ENCODE measurements around the gene CARNS1. TPM values are rescaled to one million over a fixed set of nuclear protein-coding genes. Genes with fewer than 3 reads are reported as not detected.

Gene CARNS1
- total RNA-seq, 2 donors from 2014 or later, result 0.61 to 2.5 TPM

DNA sequence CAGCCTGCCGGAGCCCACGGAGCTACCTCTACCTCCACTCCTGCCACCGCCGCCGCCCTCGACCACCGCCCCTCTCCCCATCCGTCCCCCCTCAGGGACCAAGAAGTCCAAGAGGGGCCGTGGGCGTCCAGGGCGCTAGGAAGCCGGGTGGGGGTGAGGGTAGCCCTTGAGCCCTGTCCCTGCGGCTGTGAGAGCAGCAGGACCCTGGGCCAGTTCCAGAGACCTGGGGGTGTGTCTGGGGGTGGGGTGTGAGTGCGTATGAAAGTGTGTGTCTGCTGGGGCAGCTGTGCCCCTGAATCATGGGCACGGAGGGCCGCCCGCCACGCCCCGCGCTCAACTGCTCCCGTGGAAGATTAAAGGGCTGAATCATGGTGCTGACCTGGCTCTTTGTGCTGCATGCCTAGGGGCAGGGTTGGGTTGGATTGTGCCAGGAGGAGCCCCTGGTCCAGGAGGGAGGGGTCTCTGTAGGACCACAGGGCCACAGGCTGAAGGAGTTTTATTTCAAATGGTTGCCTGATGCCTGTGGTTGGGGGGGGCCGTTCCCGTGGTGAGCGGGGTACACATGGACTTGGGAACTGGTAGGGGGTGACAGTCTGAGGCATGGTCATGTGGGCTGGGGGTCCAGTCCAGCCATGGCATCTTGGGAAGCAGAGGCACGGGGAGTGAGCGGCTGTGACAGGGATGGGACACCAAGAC lies 19.7 kb downstream of the CARNS1 start:
- DNase-seq (no peak), ATAC-seq (no peak)
- intact Hi-C loops (cut with DNase I, micrococcal nuclease), result no loop called here

DNA sequence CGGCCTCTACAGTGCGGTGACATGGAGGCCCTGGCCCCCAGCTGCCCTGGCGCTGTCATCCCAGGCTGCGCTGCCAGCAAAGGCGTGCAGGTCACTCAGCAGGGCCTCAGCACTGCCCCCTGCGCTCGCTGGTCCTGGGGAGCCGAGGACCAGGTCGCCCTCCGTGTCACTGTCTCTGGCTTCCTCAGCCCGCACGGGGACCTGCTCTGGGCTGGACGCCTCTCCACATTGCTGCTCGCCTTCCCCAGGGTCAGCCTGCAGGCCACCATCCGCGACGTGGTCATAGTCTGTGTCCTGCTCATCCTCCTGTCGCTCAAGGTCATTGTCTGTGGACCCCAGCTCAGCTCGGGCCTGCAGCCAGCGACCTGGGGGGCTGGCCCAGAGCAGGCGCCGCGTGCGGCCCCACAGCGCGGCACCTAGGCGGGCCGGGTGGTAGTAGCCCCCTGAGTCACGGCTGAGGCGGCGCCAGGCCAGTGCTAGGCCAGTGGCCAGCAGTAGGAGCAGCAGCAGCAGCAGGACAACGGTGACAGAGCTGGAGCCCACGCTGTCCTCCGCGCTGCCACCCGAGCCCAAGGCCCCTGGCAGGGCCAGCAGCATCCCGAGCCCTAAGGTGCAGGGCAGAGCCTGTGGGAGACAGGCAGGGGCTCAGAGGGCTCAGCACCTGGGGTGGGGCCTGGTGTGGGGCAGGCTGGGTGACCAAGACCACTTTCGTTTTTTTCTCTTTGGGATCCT lies 20.4 kb downstream of the CARNS1 start:
- intact Hi-C loops (cut with DNase I, micrococcal nuclease), result no loop called here
- ATAC-seq, result peak; percentile 1
- DNase-seq, result no peak

DNA sequence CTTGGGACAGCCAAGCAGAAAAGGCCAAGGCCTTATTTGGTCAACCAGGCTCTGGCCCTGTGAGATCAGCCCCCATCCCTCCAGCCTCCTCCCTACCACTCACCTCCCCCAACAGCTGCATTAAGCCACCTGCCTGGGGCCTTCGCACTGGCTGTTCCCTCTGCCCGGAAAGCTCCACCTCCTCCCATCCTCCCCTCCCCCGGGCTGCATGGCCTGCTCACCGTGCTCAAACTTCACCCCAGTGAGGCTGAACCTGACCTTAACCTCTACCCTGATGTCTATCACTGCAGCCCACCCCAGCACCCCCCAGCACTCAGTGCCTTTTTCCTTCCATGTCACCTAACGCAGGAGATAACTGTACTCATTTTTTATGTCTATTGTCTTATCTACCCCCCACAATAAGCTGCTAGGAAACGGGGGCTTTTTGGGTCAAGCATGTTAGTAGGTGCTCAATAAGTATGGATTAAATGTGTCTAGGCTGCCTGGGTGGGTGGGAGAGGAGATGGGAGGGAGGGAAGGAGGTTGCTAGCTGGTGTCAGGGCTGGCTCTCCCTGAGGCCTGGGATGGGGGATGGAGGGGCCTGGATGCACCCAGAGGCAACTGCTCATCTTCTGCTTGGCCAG lies 21.1 kb downstream of the CARNS1 start:
- intact Hi-C loops (cut with DNase I, micrococcal nuclease), result no loop called here
- DNase-seq (peak; percentile 66 to 76), ATAC-seq (peak; percentile 24)

DNA sequence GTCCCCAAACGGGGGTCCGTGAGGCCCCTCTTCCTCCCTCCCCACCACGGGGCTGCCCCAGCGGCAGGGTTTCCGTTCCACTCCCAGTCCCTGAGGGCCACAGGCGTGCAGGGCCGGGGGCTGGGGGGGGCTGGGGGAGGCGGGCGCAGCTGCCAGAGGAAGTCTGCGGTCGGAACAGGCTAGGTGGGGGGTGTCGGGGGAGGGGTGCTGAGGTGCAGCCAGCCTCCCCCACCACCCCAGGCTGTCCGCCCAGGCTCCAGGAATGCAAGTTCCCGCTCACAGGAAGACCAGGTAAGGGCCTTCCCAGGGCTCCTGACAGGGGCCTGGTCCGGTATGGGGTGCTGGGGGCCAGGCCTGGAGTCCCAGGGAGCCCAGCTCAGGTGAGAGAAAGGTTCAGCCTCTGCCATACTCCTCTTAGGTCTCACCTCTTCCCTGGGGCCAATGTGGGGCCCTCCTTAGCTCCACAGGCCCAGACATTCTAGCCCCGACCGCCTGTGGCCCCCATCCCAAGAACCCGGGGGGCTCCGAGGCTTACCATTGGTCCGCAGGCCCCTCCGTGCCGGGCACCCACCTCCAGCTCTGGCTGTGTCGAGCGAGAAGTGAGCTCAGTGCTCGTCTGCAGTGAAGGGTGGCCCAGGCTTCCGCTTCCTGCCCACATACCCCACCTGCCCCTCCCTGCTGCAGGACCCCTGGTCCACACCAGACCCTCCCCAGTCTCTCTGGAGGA lies 21.8 kb downstream of the CARNS1 start, which contains the start of gene PTPRCAP:
Gene PTPRCAP (minus strand): TSS at position 601 of the 727 bp plus-strand sequence. CDS start 63 bp downstream, at position 538.
- DNase-seq (peak in 1 of 2 donors; percentile 69), ATAC-seq (peak; percentile 12)
- intact Hi-C loops (cut with DNase I, micrococcal nuclease), result no loop called here

- intact Hi-C loops (cut with DNase I, micrococcal nuclease), result no loop called here
- DNase-seq (no peak), ATAC-seq (no peak)
Measured at GRCh38 chr11:67437809-67438157, 22.3 kb downstream of the CARNS1 start.

GRCh38 chr11:67438158-67438902 lies 22.9 kb downstream of the CARNS1 start:
- intact Hi-C loops (cut with DNase I, micrococcal nuclease), result no loop called here
- ATAC-seq, result no peak
- peak in 1 of 2 donors; percentile 67 for DNase-seq

- no peak for DNase-seq
- intact Hi-C loops (cut with DNase I, micrococcal nuclease), result no loop called here
- peak; percentile 19 for ATAC-seq
Measured at GRCh38 chr11:67439321-67440228, 24.1 kb downstream of the CARNS1 start.

- DNase-seq, result no peak
- intact Hi-C loops (cut with DNase I, micrococcal nuclease), result no loop called here
- no peak for ATAC-seq
Measured at GRCh38 chr11:67440229-67441097, 25.0 kb downstream of the CARNS1 start.

DNA sequence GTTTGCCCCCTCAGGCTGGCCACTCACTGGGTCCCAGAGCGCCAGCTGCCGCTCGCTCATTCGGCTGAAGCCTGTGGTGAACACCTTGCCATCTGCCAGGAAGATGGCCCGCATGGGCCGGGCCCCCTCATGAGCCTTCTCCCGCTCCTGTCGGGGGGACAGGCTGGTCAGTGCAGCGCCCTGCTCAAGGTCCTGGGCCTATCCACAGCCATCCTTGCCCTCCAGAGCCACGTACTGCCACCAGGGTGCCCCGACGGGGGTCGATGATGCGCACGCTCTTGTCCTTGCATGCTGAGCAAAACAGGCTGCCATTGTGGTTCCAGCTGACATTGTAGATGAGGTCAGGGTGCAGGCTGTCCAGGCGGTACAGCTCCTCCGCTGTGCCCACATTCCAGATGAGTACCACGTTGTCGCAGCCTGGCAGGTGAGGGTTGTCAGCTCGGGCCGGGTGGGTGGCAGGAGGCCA lies 25.7 kb downstream of the CARNS1 start:
- no peak for ATAC-seq
- intact Hi-C loops (cut with DNase I, micrococcal nuclease), result no loop called here
- no peak for DNase-seq

- DNase-seq (no peak), ATAC-seq (no peak)
- intact Hi-C loops (cut with DNase I, micrococcal nuclease), result no loop called here
Measured at GRCh38 chr11:67441731-67442351, 26.4 kb downstream of the CARNS1 start.

GRCh38 chr11:67442504-67443404 lies 27.3 kb downstream of the CARNS1 start:
- peak; percentile 29 for ATAC-seq
- DNase-seq, result no peak
- intact Hi-C loops (cut with DNase I, micrococcal nuclease), result no loop called here

DNA sequence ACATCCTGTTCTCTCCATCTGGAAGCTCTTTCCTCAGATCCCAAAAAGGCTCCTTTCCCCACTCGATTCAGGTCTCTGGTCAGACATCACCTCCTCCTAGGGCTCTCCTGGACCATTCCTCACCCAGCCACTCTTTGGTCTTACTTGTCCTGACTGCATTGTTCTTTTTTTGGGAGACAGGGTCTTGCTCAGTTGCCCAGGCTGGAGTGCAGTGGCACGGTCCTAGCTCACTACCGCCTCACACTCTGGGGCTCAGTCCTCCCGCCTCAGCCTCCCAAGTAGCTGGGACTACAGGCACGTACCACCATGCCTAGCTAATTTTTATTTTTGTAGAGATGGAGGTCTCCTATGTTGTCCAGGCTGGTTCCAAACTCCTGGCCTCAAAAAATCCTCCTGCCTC lies 30.0 kb downstream of the CARNS1 start:
- intact Hi-C loops (cut with DNase I, micrococcal nuclease), result no loop called here
- ATAC-seq (no peak), DNase-seq (no peak)

GRCh38 chr11:67448220-67448609 lies 32.7 kb downstream of the CARNS1 start:
- no peak for DNase-seq
- ATAC-seq, result no peak
- intact Hi-C loops (cut with DNase I, micrococcal nuclease), result no loop called here

DNA sequence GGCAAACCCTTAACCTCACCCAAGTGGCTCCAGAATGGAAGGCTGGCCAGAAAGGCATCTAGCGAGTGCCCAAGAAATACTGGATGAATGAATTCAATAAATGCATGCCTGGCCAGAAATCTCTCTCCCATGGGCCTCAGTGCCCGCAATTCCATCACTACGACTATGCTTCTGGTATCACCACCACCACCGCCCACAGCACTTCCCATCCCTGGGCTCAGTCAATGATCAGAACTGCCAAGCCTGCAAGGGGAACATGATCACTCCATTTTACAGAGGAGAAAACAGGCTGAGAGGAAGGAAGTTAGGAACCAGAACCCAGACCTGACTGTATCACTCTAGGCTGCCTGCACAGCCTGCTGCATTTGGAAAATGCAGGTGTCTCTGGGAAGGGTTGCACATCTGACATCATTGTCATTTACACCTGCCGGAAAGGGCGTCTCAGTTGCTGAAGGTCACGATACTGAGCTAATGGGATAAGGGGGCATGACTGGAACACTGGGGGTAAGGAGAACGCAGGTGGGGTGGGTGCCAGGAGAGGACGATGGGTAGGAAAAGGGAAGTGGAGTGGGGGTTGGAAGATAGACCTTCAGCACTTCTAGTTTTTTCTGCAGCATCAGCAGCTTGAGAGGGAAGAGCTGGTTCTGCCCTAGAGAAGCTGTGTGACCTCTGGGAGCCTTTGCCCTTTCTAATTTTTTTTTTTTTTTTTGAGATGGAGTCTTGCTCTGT lies 33.8 kb downstream of the CARNS1 start:
- intact Hi-C loops (cut with DNase I, micrococcal nuclease), result no loop called here
- DNase-seq, result no peak
- peak; percentile 6 for ATAC-seq
